ENCODE measurements around the gene PPP1R14C.
"Not testable (repeated sequence)": the region's sequence is repeated elsewhere in the genome, so short reads cannot be mapped to it uniquely, and the experiment has no call there.

Gene PPP1R14C

GRCh38 chr6:150176152-150176551 is 33.3 kb downstream of the PPP1R14C start:
- Mint-ChIP-seq H3K4me1 (peaks cover 13% of the 10 kb centered on the region), H3K9me3 (no peaks in the 10 kb centered on the region)
- ATAC-seq = no peak

GRCh38 chr6:150176659-150177058 is 33.8 kb downstream of the PPP1R14C start:
- peaks cover 29% of the 10 kb centered on the region for H3K27me3 Mint-ChIP-seq
- no peaks in the 10 kb centered on the region for H3K9me3 Mint-ChIP-seq
- DNase-seq (no peak), ATAC-seq (no peak)
- H3K27ac Mint-ChIP-seq = no peak overlapping the region
- no peak overlapping the region for H3K4me3 Mint-ChIP-seq
- peaks cover 13% of the 10 kb centered on the region for H3K4me1 Mint-ChIP-seq

More at GRCh38 chr6:150176152-150176551, 33.3 kb downstream of the PPP1R14C start:
- peaks cover 32% of the 10 kb centered on the region for H3K27me3 Mint-ChIP-seq
- no peak for DNase-seq
- no peak overlapping the region for H3K4me3 Mint-ChIP-seq
- no peak overlapping the region for H3K27ac Mint-ChIP-seq

DNA sequence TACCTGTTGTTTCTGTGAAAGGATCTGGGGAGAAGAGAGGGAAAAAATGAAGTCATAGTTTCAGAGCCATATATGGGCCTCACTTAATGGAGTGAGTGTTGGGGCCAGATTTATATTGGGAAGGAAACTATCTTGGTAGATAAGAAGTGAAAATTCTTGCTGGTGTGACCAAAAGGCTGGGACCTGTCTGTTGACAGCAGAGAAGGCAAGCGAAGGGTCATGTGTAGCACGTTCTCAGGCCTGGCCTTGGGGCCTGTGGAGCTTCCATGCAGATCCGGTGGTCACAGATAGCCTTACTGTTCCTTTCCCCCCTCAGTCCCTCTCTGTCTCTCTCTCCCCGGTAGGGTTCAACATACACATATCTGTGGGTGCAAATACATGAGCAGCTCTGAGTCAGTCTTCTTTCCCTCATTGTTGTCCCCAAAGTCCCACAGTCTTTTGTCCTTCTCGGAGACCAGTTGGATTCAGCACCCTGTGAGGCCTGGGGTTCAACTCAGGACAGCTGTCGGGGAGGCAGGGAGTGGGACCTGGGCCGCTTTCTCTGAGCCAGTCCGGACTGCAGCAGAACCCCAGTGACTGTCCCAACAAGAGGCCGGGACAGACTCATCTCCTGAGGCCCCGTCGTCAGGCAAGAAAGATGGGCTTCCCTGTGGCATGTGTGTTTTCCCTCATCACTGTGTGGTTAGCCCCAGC is 34.6 kb downstream of the PPP1R14C start:
- DNase-seq = no peak
- Mint-ChIP-seq H3K27ac (no peak overlapping the region), H3K4me3 (no peak overlapping the region), H3K9me3 (no peaks in the 10 kb centered on the region), H3K27me3 (peaks cover 22% of the 10 kb centered on the region), H3K4me1 (peaks cover 13% of the 10 kb centered on the region)
- ATAC-seq = no peak

- ATAC-seq (no peak), DNase-seq (no peak)
- Mint-ChIP-seq H3K27me3 (peaks cover 17% of the 10 kb centered on the region), H3K4me3 (no peak overlapping the region), H3K4me1 (peaks cover 13% of the 10 kb centered on the region), H3K9me3 (no peaks in the 10 kb centered on the region), H3K27ac (no peak overlapping the region)
Observed at GRCh38 chr6:150177952-150178520, 35.2 kb downstream of the PPP1R14C start.

GRCh38 chr6:150179030-150179429 is 36.2 kb downstream of the PPP1R14C start:
- H3K4me3 Mint-ChIP-seq = no peak overlapping the region
- H3K4me1 Mint-ChIP-seq = peaks cover 13% of the 10 kb centered on the region
- peaks cover 10% of the 10 kb centered on the region for H3K27me3 Mint-ChIP-seq
- H3K9me3 Mint-ChIP-seq = no peaks in the 10 kb centered on the region
- DNase-seq (no peak), ATAC-seq (no peak)
- no peak overlapping the region for H3K27ac Mint-ChIP-seq

DNA sequence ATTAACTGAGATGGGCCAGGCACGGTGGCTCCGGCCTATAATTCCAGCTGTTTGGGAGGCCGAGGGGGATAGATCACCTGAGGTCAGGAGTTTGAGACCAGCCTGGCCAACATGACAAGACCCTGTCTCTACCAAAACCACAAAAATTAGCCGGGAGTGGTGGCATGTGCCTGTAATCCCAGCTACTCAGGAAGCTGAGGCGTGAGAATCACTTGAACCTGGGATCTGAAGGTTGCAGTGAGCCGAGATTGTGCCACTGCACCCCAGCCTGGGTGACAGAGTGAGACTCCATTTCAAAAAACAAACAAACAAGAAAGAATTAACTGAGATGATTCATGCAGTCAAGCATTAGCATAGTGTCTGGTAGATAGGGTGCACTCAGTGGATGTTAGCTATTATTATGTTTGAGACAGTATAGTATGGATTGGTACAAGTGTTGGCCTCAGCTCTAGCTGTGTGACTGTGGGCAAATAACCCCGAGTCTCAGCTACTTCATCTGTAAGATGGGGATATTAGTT is 37.1 kb downstream of the PPP1R14C start:
- DNase-seq, H3K4me3 Mint-ChIP-seq, H3K9me3 Mint-ChIP-seq, ATAC-seq, H3K27ac Mint-ChIP-seq, H3K27me3 Mint-ChIP-seq: not testable (repeated sequence)
- peaks cover 13% of the 10 kb centered on the region for H3K4me1 Mint-ChIP-seq

DNA sequence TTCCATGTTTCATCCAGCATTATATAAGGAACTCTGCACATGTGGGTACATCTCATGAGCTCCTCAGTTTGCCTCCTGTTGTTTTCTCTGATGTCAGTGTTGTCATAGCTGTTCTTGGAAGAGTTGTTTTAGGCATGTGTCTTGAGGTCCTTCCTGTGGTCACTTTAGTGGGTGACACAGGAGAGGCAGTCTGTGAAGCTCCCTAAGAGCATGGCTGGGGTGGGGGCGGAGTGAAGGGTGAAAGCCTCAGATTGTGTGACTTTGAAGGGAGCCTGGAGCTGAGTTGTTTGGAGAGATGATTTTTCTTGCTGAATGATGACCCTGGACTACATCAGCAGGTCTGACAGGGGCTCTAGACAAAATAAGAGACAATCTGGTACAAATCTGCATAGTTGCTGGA is 37.7 kb downstream of the PPP1R14C start:
- no peak for DNase-seq
- peaks cover 10% of the 10 kb centered on the region for H3K27me3 Mint-ChIP-seq
- peaks cover 13% of the 10 kb centered on the region for H3K4me1 Mint-ChIP-seq
- H3K9me3 Mint-ChIP-seq = no peaks in the 10 kb centered on the region
- H3K27ac Mint-ChIP-seq = peak overlapping the region in 1 of 2 donors; percentile 14
- no peak for ATAC-seq
- no peak overlapping the region for H3K4me3 Mint-ChIP-seq

DNA sequence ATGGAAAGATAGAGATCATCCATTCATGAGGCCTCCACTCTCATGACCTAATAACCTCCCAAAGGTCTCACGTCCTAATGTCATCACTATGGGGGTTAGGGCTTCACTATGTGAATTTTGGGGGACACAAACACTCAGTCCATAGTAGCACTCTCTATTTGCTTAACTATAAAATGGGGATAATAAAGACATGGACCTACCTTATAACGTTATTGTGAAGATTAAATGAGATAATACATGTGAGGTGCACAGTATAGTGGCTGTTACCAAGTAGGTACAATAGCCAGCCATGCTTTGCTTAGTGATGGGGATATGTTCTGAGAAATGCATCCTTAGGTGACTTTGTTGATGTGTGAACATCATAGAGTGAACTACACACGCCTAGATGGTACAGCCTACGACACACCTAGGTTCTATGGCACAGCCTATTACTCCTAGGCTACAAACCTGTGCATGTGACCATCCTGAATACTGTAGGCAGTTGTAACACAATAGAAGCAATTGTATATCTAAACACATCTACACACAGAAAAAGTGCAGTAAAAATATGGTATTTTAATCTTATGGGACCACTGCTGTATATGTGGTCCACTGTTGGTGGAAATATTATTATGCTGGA is 39.7 kb downstream of the PPP1R14C start:
- no peak for DNase-seq
- H3K9me3 Mint-ChIP-seq = no peaks in the 10 kb centered on the region
- no peak overlapping the region for H3K27ac Mint-ChIP-seq
- ATAC-seq = no peak
- no peak overlapping the region for H3K4me3 Mint-ChIP-seq
- H3K27me3 Mint-ChIP-seq = peaks cover 19% of the 10 kb centered on the region
- H3K4me1 Mint-ChIP-seq = peaks cover 6% of the 10 kb centered on the region

GRCh38 chr6:150183105-150183504 is 40.3 kb downstream of the PPP1R14C start:
- Mint-ChIP-seq H3K27me3 (peaks cover 19% of the 10 kb centered on the region), H3K4me1 (peaks cover 6% of the 10 kb centered on the region), H3K9me3 (no peaks in the 10 kb centered on the region), H3K4me3 (no peak overlapping the region), H3K27ac (no peak overlapping the region)
- ATAC-seq (no peak), DNase-seq (no peak)

DNA sequence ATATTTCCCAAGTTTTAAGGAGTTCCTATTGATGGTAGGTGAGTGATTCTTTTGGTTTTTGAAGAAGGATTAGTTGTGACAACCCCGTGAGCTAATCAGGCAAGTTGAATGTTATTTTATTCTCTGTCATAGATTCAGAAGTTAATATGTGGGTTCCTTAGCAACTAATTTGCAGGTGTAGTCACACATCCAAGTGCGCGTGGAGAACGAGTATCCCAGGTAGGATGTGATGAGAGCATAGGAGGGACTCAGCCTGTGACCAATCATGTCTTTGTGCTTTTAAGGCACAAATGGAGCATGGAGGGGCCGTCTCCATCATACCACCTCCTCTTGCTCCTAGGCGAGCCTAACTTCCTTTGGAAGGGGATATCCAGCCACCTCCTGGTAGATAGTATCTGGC is 41.1 kb downstream of the PPP1R14C start:
- H3K27ac Mint-ChIP-seq = no peak overlapping the region
- no peaks in the 10 kb centered on the region for H3K9me3 Mint-ChIP-seq
- H3K4me3 Mint-ChIP-seq = no peak overlapping the region
- H3K27me3 Mint-ChIP-seq = peaks cover 19% of the 10 kb centered on the region
- H3K4me1 Mint-ChIP-seq = peaks cover 6% of the 10 kb centered on the region
- ATAC-seq = no peak
- no peak for DNase-seq

- H3K4me3 Mint-ChIP-seq = no peak overlapping the region
- H3K27ac Mint-ChIP-seq = no peak overlapping the region
- peaks cover 19% of the 10 kb centered on the region for H3K27me3 Mint-ChIP-seq
- ATAC-seq = no peak
- DNase-seq = no peak
- H3K9me3 Mint-ChIP-seq = no peaks in the 10 kb centered on the region
- peaks cover 6% of the 10 kb centered on the region for H3K4me1 Mint-ChIP-seq
Observed at GRCh38 chr6:150184850-150185731, 42.2 kb downstream of the PPP1R14C start.

DNA sequence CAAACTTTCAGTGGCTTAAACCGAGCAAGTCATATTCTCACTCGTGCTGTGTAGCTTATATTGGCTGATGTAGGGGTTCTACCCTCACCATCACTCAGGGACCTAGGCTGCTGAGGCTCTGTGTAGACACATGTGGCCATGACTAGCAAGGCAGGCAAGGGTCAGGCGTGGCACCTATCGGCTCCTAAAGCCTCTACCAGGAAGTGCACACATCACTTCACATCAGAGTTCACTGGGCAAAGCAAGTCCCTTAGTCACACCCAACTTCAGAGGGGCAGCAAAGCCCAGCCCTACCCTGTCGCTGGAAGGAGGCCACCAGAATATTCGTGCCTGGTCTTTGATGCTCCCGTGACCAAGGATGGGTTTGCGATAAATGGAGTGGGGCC is 42.9 kb downstream of the PPP1R14C start:
- Mint-ChIP-seq H3K27ac (no peak overlapping the region), H3K27me3 (peaks cover 16% of the 10 kb centered on the region), H3K4me3 (no peak overlapping the region), H3K9me3 (no peaks in the 10 kb centered on the region), H3K4me1 (peaks cover under 1% of the 10 kb centered on the region)
- DNase-seq (no peak), ATAC-seq (no peak)

- H3K4me1 Mint-ChIP-seq = no peaks in the 10 kb centered on the region
- H3K4me3 Mint-ChIP-seq = no peak overlapping the region
- ATAC-seq (no peak), DNase-seq (no peak)
- no peak overlapping the region for H3K27ac Mint-ChIP-seq
- peaks cover 15% of the 10 kb centered on the region for H3K27me3 Mint-ChIP-seq
- H3K9me3 Mint-ChIP-seq = no peaks in the 10 kb centered on the region
Observed at GRCh38 chr6:150186129-150186898, 43.5 kb downstream of the PPP1R14C start.

- H3K27ac Mint-ChIP-seq, DNase-seq, ATAC-seq, H3K4me1 Mint-ChIP-seq, H3K4me3 Mint-ChIP-seq, H3K9me3 Mint-ChIP-seq: not testable (repeated sequence)
- peaks cover 20% of the 10 kb centered on the region for H3K27me3 Mint-ChIP-seq
Observed at GRCh38 chr6:150187433-150187832, 44.6 kb downstream of the PPP1R14C start.

DNA sequence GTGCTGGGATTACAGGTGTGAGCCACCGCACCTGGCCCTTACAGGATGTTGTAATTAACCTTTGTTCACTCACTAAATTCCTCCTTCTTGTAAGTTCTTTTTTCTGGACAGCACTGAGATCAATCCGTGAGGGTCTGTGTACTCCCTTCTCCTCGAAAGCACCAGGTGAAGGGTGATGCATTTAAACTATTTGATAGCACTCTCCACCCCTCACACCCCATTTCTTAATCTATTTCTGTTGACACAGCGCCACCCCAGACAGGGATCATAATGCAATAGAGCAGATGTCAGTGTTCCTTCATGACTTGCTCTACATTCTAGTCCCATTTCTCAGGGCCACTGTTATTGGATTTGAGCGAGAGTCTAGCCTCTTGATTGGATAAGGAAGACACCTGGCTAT is 46.3 kb downstream of the PPP1R14C start:
- Mint-ChIP-seq H3K27ac (no peak overlapping the region), H3K4me1 (no peaks in the 10 kb centered on the region), H3K27me3 (peaks cover 35% of the 10 kb centered on the region), H3K4me3 (no peak overlapping the region), H3K9me3 (no peaks in the 10 kb centered on the region)
- ATAC-seq = no peak
- DNase-seq = no peak

All from stimulated activated naive CD8-positive, alpha-beta T cell treated with anti-CD3 and anti-CD28 coated beads, Interleukin-15, amount 100 ng/mL, for 72 hours (primary cell).